Hematopoietic multipotent progenitor cell treated with erythropoietin and hydrocortisone succinate and interleukin-3 and kit ligand, for 6 days (in vitro differentiated cells): Measurements from ENCODE around the gene PLSCR3.

Experiments
- DNase-seq: peaks from one replicate; pipeline ENCODE4 v3.0.0-alpha.2; 2015

The PLSCR3 gene

DNA sequence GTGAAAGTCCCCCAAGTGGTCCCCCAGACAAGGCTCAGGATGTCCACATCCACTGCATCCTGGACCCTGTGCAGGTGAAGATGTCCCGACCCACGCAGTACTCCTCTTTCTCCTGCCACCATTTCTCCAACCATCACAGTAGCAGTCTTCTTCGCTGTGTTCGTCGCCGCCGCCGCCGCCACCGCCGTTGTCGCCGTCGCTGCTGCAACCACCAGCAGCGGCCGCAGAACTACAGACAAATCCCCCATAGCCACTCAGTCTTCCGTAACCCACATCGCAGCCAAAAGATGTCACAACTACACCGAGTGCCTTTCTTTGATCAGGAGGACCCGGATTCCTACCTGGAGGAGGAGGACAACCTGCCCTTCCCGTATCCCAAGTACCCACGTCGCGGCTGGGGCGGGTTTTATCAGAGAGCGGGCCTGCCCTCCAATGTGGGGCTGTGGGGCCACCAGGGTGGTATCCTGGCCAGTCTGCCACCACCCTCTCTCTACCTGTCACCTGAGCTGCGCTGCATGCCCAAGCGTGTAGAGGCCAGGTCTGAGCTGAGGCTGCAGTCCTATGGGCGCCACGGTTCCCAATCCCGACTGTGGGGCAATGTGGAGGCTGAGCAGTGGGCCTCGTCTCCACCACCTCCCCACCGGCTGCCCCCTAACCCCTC is 32.0 kb upstream of the PLSCR3 start:
- DNase-seq = no peak

DNA sequence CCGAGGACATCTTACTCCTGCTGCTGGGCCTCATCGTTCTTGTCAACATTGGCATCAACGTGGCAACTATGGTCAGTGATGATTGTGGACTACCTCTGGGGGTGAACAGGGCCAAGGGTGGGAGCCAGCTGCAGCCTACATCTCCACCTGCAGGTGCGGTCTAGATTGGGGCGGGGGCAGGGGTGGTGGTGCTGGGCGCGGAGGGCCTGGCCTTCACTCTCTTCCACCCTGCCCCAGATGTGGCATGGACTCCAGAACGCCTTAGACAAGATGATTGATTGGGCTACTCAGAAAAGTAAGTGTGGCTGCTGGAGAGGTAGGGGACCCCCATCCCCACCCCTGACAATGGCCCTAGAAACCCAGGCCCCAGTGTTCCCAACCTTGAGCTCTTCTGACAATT is 31.4 kb upstream of the PLSCR3 start:
- no peak for DNase-seq

DNA sequence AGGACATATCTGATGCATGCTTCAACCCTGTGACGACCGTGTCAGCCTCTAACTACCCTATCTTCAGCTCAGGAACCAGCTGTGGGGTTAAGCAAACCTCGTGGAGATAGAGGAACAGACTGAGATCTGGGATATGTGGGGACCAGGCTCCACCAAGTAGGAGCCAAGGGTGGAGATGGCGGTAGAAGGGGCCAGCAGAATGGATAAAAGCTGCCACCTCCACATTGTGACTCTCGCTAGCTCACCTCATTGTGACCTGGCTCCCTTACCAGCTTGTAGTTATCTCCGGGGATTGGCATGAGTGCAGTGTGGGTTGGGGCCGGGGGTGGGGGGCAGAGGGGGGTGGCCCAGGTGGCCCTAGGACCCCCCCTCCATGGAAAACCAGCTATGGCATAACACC is 31.0 kb upstream of the PLSCR3 start, which contains the start of gene SPEM2:
Gene SPEM2 (plus strand): TSS at position 301 of the 400 bp plus-strand sequence. CDS start 73 bp downstream, at position 374.
- peak; percentile 23 for DNase-seq

DNA sequence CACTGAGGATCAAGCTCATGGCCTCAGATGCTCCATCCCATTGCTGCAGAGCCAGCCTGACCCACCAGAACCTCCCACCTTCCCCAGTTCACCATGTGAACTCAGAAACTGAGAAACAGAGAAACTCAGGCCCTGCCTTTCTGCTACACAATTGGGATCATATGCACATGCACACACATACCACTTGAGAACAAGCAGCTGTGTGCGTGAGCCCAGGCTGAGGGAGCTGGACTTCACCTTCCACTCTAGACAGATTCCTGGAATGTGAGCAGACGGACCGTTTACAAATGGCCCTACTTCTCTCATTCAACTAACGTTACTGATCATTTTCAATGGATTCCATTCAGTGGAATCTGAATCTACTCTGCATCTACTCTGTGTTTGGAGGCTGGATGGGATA is 29.4 kb upstream of the PLSCR3 start:
- DNase-seq = no peak

DNA sequence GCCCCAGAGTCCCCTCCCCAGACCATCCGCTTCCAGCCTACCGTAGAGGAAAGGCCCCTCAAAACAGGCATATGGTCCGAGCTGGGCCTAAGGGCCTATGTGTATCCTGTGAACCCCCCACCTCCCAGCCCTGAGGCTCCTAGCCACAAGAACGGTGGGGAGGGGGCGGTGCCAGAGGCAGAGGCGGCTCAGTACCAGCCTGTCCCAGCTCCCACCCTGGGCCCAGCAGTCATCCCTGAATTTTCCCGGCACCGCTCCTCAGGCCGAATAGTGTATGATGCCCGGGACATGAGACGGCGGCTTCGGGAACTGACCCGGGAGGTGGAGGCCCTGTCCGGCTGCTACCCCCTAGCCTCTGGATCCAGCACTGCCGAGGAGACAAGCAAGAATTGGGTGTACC is 26.9 kb upstream of the PLSCR3 start:
- no peak for DNase-seq

DNA sequence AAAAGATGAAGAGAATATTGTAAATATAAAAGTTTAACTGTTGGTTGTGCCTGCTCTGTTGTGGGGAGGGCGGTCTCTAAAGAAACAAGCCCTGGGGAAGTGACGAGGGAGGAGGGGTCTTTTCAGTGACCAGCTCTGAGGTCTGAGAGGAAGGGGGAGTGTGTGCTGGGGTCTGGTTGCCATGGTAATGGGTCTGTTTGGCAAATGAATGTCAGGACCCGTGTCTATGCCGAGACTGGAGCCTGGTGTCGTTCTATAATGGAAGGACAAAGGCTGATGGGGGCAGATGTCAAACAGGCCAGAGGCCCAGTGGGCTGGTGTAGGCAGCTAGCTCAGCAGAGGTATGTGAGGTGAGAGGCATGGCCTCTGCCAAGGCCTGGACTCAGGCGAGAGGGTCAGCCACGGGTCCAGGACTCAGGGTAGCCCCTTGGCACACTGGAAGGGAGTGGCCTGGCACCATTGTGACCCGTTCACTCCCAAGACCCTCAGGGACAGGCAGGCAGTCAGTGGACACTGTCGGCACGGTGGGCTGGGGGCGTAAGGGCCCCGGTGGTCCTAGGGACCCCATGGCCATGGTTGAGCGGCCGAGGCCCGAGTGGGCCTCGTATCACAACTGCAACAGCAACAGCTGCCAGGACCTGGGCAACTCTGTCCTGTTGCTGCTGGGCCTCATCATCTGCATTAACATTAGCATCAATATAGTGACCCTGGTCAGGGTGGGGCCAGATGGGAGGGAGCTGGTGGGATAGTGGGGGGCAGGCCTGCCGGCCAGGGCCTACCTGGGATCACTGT is 25.7 kb upstream of the PLSCR3 start, which contains the start of gene SPEM1:
Gene SPEM1 (plus strand): TSS at position 506 of the 792 bp plus-strand sequence. CDS start 61 bp downstream, at position 567.
- DNase-seq = no peak

DNA sequence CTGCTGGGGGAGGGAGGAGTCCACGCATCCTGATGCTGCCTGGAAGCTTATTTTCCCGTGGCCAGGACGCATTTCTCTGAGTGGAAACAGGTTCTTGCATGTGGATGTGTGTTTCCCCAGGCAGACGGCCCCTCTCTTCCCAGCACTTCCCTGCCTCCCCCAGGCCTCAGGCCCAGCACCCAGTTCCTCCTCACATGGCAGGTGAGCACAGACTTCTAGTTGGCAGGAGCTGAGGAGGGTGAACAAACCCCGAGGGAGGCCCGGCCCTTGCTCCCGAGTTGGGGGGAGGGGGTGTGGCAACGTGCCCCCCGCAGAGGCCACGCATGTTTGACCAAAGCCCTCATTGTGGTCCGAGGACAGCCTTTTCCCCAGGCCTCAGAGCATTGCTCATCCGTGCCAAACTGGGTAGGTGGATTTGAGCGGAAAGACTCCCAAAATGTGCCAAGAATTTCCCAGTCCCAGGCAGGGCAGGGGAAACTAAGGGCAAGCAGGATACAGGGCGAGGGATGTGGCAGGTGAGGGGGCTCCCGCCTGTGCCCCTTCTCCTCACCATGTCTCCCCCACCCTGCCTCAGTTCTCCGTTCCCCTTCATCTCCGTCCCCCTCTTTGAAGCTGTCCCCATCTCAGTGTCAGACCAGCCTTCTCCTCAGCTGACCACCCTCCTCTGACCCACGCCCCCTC is 24.3 kb upstream of the PLSCR3 start:
- no peak for DNase-seq

DNA sequence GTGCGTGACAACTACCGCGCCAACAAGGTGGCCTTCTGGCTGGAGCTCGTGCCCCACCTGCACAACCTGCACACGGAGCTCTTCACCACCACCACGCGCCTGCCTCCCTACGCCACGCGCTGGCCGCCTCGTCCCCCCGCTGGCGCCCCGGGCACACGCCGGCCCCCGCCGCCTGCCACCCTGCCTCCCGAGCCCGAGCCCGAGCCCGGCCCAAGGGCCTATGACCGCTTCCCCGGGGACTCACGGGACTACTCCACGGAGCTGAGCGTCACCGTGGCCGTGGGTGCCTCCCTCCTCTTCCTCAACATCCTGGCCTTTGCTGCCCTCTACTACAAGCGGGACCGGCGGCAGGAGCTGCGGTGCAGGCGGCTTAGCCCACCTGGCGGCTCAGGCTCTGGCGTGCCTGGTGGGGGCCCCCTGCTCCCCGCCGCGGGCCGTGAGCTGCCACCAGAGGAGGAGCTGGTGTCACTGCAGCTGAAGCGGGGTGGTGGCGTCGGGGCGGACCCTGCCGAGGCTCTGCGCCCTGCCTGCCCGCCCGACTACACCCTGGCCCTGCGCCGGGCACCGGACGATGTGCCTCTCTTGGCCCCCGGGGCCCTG is 22.8 kb upstream of the PLSCR3 start:
- DNase-seq = no peak

DNA sequence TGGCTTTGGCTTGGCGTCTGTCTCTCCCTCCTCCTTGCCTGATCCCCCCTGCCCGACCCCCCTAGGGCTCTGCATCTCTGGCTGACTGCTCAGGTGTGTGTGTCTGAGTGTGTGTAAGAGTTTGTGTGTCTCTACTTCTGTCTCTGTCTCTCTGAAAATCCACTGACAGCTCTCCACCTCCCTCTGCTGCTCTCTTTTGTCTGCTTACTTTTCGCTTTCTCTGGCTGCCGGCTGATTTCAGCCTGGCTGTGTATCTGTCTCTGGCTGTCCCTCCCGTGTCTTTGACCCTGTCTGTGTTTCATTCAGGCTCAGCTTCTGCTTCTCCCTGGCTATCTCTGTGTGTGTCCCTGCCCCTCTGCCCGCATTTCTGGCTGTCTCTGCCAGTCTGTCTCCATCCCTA is 22.0 kb upstream of the PLSCR3 start:
- DNase-seq = no peak

DNA sequence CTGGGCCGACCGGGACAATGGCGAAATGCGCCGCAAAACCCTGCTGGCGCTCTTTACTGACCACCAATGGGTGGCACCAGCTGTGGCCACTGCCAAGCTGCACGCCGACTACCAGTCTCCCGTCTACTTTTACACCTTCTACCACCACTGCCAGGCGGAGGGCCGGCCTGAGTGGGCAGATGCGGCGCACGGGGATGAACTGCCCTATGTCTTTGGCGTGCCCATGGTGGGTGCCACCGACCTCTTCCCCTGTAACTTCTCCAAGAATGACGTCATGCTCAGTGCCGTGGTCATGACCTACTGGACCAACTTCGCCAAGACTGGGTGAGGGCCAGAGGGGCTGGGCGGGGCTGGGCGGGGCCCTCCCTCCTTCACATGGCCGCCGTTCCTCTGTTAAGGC is 21.5 kb upstream of the PLSCR3 start:
- no peak for DNase-seq

DNA sequence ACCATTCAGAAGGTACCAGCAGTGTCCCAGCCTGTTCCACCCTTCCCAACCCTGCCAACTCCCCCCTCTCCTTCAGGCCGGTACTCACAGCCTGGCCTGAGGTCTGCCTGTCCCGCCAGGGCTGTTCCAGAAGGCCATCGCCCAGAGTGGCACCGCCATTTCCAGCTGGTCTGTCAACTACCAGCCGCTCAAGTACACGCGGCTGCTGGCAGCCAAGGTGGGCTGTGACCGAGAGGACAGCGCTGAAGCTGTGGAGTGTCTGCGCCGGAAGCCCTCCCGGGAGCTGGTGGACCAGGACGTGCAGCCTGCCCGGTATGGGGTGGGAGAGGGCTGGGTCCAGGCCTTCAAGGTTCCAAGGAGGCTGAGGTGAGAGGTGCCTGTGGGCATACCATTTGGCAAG is 20.5 kb upstream of the PLSCR3 start:
- DNase-seq = no peak

DNA sequence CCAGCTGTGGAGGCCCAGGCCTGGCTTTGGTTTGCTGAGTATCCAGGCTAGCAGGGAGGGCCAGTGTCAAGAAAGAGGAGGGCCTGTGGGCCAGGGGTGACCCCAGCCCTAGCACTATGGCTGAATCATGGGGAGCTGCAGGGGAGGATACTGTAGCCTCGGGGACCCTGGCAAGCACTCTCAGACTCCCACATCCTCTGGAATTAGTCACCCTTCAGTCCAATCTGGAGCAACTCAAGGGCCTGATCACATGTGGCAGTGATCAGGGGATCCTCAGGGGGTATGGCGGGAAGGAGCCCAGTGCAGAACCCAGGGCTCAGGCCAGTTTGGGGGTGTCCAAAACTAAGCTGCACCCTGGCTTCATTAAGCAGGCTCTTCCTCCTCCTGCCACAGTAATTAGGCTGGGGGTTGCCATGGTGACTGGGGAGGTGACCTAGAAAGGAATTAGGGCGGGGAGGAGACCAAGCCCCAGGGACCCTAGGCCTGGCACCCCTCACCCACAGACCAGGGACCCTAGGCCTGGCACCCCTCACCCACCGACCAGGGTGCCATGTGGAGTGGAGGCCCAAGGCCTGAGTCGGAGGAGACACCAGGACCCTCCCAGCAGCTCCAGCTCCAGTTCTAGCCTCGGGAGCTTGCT is 19.1 kb upstream of the PLSCR3 start:
- no peak for DNase-seq

DNA sequence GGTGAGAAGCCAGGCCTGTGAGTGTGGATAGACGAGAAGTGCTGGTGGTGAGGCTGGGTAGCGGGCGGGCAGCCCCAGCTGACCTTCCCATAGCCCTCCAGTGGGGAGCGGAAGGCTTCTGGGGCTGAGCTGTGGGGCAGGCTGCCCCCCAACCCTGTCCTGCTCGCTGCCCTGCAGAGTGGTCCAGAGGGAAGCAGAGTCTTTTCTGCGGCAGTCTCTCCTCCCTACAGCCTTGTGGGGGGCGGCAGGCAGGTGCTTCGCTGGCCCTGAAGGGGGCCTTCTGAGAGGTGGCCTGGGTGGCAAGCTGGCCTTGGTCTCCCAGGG is 17.1 kb upstream of the PLSCR3 start:
- DNase-seq = no peak

DNA sequence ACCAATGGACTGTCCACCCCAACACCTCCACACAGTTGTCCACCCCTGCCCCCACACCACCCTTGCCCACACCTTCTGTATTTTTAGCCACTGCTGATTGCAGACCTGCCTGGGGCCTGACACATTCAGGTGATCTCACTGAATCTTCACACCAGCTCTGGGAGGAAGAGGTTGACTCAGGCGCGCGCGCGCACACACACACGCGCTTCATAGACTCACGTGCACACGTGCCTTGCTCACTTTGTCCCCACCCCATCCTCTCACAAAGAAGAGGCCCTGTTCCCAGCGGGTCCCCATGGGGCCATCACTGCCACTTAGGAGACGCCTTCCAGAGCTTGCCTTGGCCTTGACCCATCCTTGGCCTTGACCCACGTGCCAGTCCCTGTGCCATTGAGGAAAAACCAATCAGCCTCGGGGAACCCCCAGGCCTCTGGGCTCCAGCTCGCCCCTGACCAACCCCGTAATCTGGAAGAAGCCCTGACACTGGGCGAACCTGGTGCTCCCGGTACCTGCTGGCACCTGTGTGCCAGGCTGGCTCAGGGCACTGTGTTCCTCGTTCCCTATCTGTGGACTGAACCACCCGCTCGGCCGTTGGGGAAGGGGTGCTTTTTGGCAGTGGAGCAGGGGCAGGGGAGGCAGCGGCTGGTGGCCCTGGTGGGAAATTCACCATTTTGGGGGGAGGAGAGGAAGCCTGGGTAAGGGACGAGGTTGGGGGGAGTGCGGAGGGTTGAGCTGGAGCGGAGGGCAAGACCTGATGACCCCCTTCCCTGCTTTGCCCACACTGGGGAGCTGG is 16.5 kb upstream of the PLSCR3 start:
- DNase-seq = no peak

DNA sequence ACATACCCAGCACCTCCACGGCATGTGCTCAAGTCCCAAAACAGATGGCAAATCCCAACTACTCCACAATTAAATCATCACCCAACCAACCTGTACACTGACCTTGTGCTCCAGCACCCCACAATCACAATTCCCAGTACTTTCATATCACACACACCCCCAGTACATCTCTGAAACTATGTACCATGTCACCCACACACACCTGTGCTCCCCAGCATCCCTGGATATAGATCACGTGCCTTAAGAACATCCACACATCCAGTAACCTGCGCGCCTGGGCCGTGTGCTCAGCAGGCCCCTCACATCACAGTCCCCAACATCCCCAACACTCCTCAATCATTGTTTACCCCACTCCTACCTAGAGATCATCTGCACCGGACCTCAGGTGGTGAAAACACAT is 15.4 kb upstream of the PLSCR3 start:
- DNase-seq = no peak

DNA sequence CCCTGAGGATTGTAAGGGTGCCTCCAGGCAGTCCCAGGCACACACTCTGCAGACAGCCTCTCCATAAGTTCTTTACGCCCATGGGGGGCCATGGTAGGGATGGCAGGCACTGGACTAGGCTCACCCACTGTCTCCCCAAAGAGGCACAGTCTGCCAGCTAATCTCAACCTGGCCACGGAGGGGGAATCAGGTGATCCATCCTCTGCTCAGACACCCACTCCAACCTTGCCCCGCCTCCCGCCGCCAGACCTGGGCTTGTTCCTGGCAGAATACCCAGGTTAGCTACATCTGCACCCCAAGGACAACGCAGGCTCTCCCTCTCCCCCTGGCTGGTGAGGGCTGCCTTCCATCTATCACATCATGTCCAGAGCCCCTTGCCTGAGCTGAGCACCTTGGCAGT is 14.5 kb upstream of the PLSCR3 start:
- no peak for DNase-seq

DNA sequence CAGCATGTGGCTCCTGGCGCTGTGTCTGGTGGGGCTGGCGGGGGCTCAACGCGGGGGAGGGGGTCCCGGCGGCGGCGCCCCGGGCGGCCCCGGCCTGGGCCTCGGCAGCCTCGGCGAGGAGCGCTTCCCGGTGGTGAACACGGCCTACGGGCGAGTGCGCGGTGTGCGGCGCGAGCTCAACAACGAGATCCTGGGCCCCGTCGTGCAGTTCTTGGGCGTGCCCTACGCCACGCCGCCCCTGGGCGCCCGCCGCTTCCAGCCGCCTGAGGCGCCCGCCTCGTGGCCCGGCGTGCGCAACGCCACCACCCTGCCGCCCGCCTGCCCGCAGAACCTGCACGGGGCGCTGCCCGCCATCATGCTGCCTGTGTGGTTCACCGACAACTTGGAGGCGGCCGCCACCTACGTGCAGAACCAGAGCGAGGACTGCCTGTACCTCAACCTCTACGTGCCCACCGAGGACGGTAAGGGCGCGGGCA is 14.0 kb upstream of the PLSCR3 start:
- peak; percentile 37 for DNase-seq

DNA sequence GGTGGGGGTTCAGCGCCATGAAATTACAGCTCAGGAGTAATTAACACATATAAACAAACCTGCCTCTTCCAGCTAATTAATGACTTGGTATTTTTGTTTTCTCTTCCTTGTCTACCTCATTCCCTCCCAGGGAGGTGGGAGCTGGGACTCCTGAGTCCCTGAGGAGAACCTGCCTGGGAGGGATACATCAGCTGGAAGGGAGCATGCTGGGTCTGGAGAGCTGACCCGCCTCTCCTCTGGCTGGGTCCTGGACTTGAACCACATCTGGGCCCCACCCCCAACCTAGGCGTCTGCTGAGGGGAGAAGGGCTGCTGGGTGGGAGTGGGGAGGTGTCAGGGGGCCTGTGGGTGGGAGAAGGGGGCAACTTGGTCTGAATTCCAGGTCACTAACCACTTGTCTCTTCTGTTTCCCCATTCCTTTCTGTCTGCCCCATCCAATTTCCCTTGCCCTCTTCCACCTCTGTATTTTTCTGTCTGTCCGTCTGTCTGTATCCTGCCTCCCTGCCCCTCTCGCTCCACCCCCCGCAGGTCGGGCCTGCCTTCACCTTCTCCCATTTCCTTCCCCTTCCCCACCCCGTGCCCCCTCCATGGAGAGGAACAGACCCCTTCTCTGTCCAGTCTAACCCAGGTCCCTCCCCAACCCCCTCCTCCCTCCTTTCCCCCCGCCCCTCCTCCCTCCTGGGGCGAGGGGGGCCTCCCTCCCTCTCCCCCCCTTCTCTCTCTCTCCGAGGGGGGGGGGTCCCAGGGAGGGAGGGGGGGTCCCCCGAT is 13.3 kb upstream of the PLSCR3 start, which contains the start of gene NLGN2:
Gene NLGN2 (plus strand): TSS at position 361 of the 767 bp plus-strand sequence. CDS start 411 bp downstream, outside the sequence.
- no peak for DNase-seq

DNA sequence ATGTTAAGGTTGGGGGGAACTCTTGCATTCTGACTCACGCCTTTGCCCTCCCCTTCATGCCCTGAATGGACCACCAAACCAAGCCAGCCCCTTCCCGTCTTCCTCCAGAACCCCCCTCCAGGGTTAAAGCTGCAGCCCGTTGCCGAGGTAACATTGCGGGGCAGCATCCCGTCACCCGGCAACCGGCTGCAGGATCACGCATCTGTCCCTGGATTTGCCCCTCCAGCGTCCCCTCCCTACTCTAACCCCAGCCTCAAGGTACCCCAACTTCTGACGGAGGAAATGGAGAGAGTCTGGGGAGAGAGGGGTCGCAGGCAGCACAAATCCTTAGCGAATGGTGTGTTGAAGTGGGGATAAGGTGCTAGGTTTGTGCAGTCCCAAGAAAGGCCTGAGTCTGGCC is 12.8 kb upstream of the PLSCR3 start:
- DNase-seq = no peak

DNA sequence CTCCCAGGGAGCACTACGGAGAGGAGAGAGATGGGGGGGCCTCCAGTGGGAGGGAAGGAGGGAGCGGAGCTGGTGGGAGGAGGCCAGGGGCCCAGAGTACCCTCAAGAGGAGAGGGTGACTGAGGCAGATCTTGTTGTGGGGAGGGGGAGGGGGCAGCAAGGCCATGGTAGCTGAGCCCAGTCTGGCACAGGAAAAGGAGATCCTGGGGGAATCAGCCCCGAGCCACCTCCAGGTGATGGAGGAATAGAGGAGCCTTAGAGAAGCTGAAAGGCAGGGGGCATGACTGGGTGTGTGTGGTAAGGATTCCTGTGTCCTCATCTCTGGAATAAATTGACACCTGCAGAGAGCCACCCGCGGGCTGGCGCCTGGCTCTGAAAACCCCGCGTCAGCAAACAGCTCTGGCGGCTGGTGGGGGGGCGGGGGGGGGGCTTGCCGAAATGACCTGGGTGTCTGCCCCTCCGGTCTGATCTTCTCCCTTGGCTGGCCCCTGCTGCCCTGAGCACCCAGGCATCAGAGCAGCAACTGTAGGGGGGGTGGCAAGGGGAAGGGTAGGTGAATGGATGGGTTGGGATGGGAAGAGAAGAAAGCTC is 12.0 kb upstream of the PLSCR3 start:
- no peak for DNase-seq
